Caco-2 (cell line): ENCODE data around the gene PROM2. TPM values are rescaled to one million over a fixed set of nuclear protein-coding genes. Genes with fewer than 3 reads are reported as not detected.

Experiments used
- BruUV-seq: library from RNA; stranded (reverse); fragments of 400-500 nt; replicated peaks from 2 replicates; lab custom pipeline; 2021; lab: Mats Ljungman, UMichigan
- CTCF ChIA-PET: fragments of 300-600 bp; sonication (Branson Sonifier 250); formaldehyde crosslinking; loops from one replicate; lab custom pipeline; 2022; ENCODE audit warnings: antibody characterized with exemption; lab: Charles Lee
- POLR2A ChIA-PET: fragments of 300-600 bp; sonication (Branson Sonifier 250); formaldehyde crosslinking; loops from one replicate; lab custom pipeline; 2022; ENCODE audit warnings: antibody characterized with exemption; lab: Charles Lee
- DNase-seq, 2 experiments: peaks; one replicate each; pipeline versions ENCODE4 v3.0.0 to v3.0.0-alpha.2; 2020 to 2022
- H3K27me3 ChIP-seq: replicated peaks from 2 replicates; pipeline ENCODE4 v1.6.0; 2011; ENCODE audit warnings: low read length; ENCODE audit not compliant: control insufficient read depth, insufficient read depth
- H3K36me3 ChIP-seq: 2 replicates; pipeline ENCODE4 v1.5.1; 2011; ENCODE audit warnings: low read length; ENCODE audit not compliant: control insufficient read depth, insufficient read depth
- H3K4me1 ChIP-seq: fragments of 250-450 bp; sonication (Bioruptor Pico); 2 replicates; pipeline ENCODE4 v1.5.1; 2020; ENCODE audit warnings: mild to moderate bottlenecking
- H3K4me3 ChIP-seq: 2 replicates; pipeline ENCODE4 v1.5.1; 2011; ENCODE audit warnings: low read depth, mild to moderate bottlenecking, control low read depth, low read length
- H3K9me3 ChIP-seq: fragments of 250-450 bp; sonication (Bioruptor Pico); 2 replicates; pipeline ENCODE4 v1.5.1; 2020; ENCODE audit warnings: mild to moderate bottlenecking, moderate library complexity
- H3K27ac Mint-ChIP-seq: one replicate; pipeline ENCODE4 v1.8.0; 2022; ENCODE audit warnings: mixed read lengths; ENCODE audit not compliant: unreplicated experiment
- H3K27me3 Mint-ChIP-seq: one replicate; pipeline ENCODE4 v1.8.0; 2022; ENCODE audit warnings: mixed read lengths; ENCODE audit not compliant: insufficient read depth, unreplicated experiment
- H3K36me3 Mint-ChIP-seq: one replicate; pipeline ENCODE4 v1.8.0; 2022; ENCODE audit warnings: mild to moderate bottlenecking, mixed read lengths; ENCODE audit not compliant: insufficient read depth, unreplicated experiment
- H3K4me1 Mint-ChIP-seq: one replicate; pipeline ENCODE4 v1.8.0; 2022; ENCODE audit warnings: low read depth, mixed read lengths; ENCODE audit not compliant: unreplicated experiment
- H3K4me3 Mint-ChIP-seq: one replicate; pipeline ENCODE4 v1.8.0; 2022; ENCODE audit warnings: mild to moderate bottlenecking, moderate library complexity, mixed read lengths; ENCODE audit not compliant: unreplicated experiment
- H3K9me3 Mint-ChIP-seq: one replicate; pipeline ENCODE4 v1.8.0; 2022; ENCODE audit warnings: mixed read lengths; ENCODE audit not compliant: unreplicated experiment
- CTCF ChIP-seq, 2 experiments: fragments of 200-600 bp in 1 of 2; IDR thresholded peaks; 1 replicate in 1 of 2; 2 replicates in 1 of 2; pipeline versions ENCODE4 v1.5.1 to v1.8.0; 2011 to 2022; ENCODE audit warnings: antibody characterized with exemption in 1 of 2, control low read depth in 1 of 2, inconsistent platforms in 1 of 2, low read depth in 1 of 2, low read length in 1 of 2, mild to moderate bottlenecking in 1 of 2, moderate library complexity in 1 of 2; ENCODE audit not compliant: insufficient read depth in 1 of 2, severe bottlenecking in 1 of 2, unreplicated experiment in 1 of 2
- intact Hi-C: fragments of 100-400 bp; cut with micrococcal nuclease; formaldehyde crosslinking; loops from one replicate; pipeline ENCODE4 v1.10.0; 2022; ENCODE audit not compliant: unreplicated experiment
- total RNA-seq: library from RNA; stranded (reverse); gene quantifications from 2 replicates; pipeline ENCODE4 v1.2.3, GENCODE V29; 2022

The PROM2 gene
- total RNA-seq, 1 experiment from 2014 or later, result 0.82 TPM

- no peaks in the 10 kb centered on the region for H3K36me3 ChIP-seq
- peaks cover 2% of the 10 kb centered on the region for H3K27me3 Mint-ChIP-seq
- intact Hi-C loops, result no loop called here
- no peak for DNase-seq
- no peaks in the 10 kb centered on the region for H3K4me1 ChIP-seq
- no peaks in the 10 kb centered on the region for H3K27me3 ChIP-seq
- H3K27ac Mint-ChIP-seq, result no peak overlapping the region
- H3K9me3 ChIP-seq, result no peaks in the 10 kb centered on the region
- TF ChIP-seq CTCF (IDR thresholded peaks at IDR 0.05; ENCODE audit: insufficient read depth in 1 of 2, low read depth in 1 of 2, low read length in 1 of 2, severe bottlenecking in 1 of 2, unreplicated experiment in 1 of 2), result no peak
- no peak overlapping the region for H3K4me3 ChIP-seq
- peaks cover 7% of the 10 kb centered on the region for H3K9me3 Mint-ChIP-seq
- no peak overlapping the region for H3K4me3 Mint-ChIP-seq
- ChIA-PET POLR2A (no interaction called here), CTCF (no interaction called here)
- no peaks in the 10 kb centered on the region for H3K36me3 Mint-ChIP-seq
- BruUV-seq, result no TSS peak
- H3K4me1 Mint-ChIP-seq, result no peaks in the 10 kb centered on the region
Observed at GRCh38 chr2:95330794-95331338, 56.6 kb downstream of the PROM2 start.

- no peaks in the 10 kb centered on the region for H3K27me3 ChIP-seq
- no peak overlapping the region for H3K4me3 Mint-ChIP-seq
- TF ChIP-seq CTCF (IDR thresholded peaks at IDR 0.05; ENCODE audit: insufficient read depth in 1 of 2, low read depth in 1 of 2, low read length in 1 of 2, severe bottlenecking in 1 of 2, unreplicated experiment in 1 of 2), result no peak
- intact Hi-C loops, result no loop called here
- no peaks in the 10 kb centered on the region for H3K4me1 ChIP-seq
- no peaks in the 10 kb centered on the region for H3K9me3 Mint-ChIP-seq
- no peaks in the 10 kb centered on the region for H3K4me1 Mint-ChIP-seq
- POLR2A ChIA-PET, result no interaction called here
- no peaks in the 10 kb centered on the region for H3K9me3 ChIP-seq
- no peak for DNase-seq
- no peaks in the 10 kb centered on the region for H3K36me3 Mint-ChIP-seq
- H3K27me3 Mint-ChIP-seq, result peaks cover 6% of the 10 kb centered on the region
- H3K4me3 ChIP-seq, result no peak overlapping the region
- no TSS peak for BruUV-seq
- CTCF ChIA-PET, result no interaction called here
- no peak overlapping the region for H3K27ac Mint-ChIP-seq
- no peaks in the 10 kb centered on the region for H3K36me3 ChIP-seq
Observed at GRCh38 chr2:95331606-95332005, 57.4 kb downstream of the PROM2 start.

GRCh38 chr2:95332036-95332435, 57.8 kb downstream of the PROM2 start:
- intact Hi-C loops, result no loop called here
- no peak overlapping the region for H3K27ac Mint-ChIP-seq
- no TSS peak for BruUV-seq
- no peaks in the 10 kb centered on the region for H3K4me1 Mint-ChIP-seq
- ChIA-PET POLR2A (no interaction called here), CTCF (no interaction called here)
- H3K9me3 ChIP-seq, result no peaks in the 10 kb centered on the region
- H3K36me3 ChIP-seq, result no peaks in the 10 kb centered on the region
- H3K4me1 ChIP-seq, result no peaks in the 10 kb centered on the region
- no peaks in the 10 kb centered on the region for H3K27me3 ChIP-seq
- no peak overlapping the region for H3K4me3 Mint-ChIP-seq
- no peaks in the 10 kb centered on the region for H3K9me3 Mint-ChIP-seq
- no peaks in the 10 kb centered on the region for H3K36me3 Mint-ChIP-seq
- H3K4me3 ChIP-seq, result no peak overlapping the region
- TF ChIP-seq CTCF (IDR thresholded peaks at IDR 0.05; ENCODE audit: insufficient read depth in 1 of 2, low read depth in 1 of 2, low read length in 1 of 2, severe bottlenecking in 1 of 2, unreplicated experiment in 1 of 2), result no peak
- no peak for DNase-seq
- H3K27me3 Mint-ChIP-seq, result peaks cover 6% of the 10 kb centered on the region
